T47D (cell line): ENCODE results near the gene PPP1R16B.
"Not testable (repeated sequence)": the region's sequence is repeated elsewhere in the genome, so short reads cannot be mapped to it uniquely, and the experiment has no call there.

Experiments
- DNase-seq, 2 experiments: peaks; one replicate each; pipeline versions ENCODE4 v3.0.0 to v3.0.0-alpha.2; 2011 to 2012; ENCODE audit warnings: low read depth in 1 of 2, low spot score in 1 of 2
- JUND ChIP-seq: IDR thresholded peaks from 2 replicates; pipeline ENCODE4 v1.6.1; 2012; ENCODE audit warnings: low read depth
- in situ Hi-C: cut with HindIII; loops from 2 replicates; pipeline ENCODE4 v1.10.0; 2016; ENCODE audit warnings: low sequenced_read_pairs, low pct_unique_long_range_greater_than_20kb

The PPP1R16B gene

DNA sequence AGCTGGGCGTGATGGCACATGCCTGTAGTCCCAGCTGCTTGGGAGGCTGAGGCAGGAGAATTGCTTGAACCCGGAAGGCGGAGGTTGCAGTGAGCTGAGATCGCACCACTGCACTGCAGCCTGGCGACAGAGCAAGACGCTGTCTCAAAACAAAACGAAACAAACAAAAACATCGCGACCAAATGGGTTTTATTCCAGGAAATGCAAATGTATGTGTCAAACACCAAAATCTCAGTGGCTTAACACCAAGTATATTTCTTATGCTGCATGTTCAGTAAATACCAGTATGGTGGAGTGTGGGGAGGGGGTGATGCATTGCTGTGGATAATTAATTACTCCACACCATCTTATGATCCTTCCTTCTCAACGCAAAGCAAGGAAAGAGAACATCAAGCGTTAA is 29.1 kb upstream of the PPP1R16B start:
- TF ChIP-seq JUND, result no peak
- in situ Hi-C loops, result no loop called here
- DNase-seq, result no peak

DNA sequence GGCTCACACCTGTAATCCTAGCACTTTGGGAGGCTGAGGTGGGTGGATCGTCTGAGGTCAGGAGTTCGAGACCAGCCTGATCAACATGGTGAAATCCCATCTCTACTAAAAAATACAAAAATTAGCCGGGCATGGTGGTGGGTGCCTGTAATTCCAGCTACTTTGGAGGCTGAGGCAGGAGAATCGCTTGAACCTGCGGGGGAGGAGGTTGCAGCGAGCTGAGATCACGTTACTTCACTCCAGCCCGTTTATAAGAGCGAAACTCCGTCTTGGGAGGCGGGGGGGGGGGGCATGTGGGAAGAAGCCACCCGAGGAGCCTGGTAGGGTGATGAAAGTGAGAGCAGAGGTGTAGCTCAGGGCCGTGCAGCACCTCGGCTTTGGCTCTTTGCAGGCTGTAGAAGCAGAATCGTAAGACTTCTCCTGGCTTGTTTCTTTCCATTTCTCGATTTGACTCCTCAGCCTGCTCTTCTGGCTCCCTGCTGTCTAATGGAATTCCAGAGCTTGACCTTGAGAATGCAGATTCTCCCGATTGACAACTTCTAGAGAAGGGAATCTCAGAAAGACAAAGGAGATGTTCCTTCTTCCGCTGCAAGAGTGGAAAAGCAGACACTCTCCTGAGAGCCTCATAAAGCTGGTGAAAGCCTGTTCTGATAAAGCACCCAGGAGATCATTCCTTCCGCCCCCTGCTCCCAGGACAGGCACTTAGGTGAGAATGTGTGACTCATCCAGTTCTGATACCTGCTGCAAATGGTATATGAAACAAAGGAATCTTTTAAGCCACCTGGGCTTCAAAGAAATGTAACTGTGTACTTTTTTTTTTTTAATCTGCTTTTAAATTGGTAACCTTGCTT is 26.0 kb upstream of the PPP1R16B start:
- in situ Hi-C loops, result no loop called here
- TF ChIP-seq JUND, result no peak
- peak in 1 of 2 experiments; percentile 54 for DNase-seq

DNA sequence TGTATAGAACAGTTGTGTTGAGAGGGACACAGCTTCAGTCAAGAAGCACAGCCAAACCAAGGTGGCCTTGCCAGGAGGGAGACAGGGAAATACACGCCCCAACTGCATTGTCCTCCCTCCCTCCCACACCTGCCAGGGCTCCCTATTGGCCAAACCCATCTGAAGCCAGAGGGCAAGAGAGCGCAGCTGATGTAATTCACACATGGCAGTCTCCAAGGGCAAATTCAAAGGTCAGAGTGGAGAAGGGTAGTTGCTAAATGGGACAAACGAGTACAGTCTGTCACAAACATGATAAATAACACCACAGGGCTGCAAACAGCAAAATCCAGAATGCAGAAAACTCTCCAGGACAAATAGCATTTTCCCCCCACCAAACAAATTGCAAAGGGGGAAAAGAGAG is 23.2 kb upstream of the PPP1R16B start:
- DNase-seq, result no peak
- in situ Hi-C loops, result no loop called here
- TF ChIP-seq JUND, result no peak

DNA sequence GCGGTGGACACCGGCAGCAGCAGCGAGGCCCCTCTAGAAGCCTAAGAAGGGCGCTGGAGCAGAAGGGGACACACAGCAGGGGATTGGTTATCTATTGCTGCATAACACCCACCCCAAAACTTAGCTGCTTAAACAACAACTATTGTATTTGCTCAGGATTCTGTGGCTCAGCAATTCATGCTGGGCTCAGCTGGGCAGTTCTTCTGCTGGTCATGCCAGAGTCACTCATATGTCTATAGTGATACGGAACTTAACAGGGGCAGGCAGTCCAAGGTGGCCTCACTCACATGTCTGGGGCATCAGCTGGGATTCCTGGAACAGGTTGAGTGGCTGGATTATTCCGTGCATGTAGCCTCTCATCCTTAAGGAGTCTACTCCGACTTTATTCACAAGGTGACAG is 17.6 kb upstream of the PPP1R16B start:
- in situ Hi-C loops, result no loop called here
- TF ChIP-seq JUND, result no peak
- DNase-seq, result no peak

DNA sequence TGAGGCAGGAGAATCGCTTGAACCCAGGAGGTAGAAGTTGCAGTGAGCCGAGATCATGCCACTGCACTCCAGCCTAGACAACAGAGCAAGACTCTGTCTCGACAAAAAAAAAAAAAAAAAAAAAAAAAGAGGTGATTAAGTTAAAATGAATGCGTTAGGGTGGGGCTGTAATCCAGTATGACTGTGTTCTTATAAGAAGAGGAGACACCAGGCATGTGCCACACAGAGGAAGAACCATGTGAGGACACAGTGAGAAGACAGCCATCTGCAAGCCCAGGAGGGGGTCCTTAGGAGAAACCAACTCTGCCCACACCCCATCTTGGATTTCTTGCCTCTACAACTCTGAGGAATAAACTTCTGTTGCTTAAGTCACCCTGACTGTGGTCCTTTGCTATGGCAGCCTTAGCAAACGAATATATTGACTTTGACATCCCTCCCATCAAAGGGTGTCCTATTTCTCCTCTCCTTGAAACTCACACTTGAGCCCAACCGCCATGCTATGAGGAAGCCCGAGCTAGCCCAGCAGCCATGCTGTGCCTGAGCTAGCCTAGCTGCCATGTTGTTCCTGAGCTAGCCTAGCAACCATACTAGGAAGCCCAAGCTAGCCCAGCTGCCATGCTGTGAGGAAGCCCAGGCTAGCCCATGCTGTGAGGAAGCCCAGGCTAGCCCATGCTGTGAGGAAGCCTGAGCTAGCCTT is 15.8 kb upstream of the PPP1R16B start:
- DNase-seq, result no peak
- TF ChIP-seq JUND, result no peak
- in situ Hi-C loops, result no loop called here

DNA sequence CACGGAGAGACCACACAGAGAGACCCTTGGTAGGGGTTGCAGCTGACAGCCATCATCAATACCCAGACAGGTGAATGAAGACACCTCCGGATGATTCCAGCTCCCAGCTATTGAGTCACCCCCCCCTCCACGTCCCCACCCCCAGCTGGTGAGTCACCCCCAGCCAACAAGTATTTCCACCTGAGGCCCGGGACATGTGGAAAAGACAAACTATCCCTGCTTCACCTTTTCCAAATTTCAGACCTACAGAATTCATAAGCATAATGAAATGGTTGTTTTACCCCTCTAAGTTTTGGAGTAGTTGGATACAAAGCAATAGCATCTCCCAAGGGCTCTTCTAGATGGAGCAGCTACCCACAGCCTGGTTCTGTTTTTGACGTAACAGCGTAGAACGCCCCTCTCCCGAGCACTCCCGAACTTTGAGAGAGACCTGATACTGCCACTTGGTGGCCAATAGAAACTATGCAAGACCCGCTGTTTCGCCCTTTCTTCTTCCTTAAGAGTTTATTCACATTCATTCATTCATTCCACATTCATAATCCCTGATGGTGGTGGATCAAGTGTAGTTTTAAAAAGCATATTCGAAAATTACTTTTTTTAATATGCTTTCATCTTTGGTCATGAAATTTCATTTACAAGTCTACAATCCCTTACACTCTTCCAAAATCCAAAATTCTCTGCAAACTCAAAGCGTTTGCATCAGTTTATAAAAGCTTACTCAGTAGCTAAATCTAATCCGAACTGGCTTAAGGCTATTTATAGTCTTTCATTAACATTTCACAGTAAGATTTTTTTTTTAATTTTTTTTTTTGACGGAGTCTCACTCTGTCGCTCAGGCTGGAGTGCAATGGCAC is 15.1 kb upstream of the PPP1R16B start:
- in situ Hi-C loops, result no loop called here

DNA sequence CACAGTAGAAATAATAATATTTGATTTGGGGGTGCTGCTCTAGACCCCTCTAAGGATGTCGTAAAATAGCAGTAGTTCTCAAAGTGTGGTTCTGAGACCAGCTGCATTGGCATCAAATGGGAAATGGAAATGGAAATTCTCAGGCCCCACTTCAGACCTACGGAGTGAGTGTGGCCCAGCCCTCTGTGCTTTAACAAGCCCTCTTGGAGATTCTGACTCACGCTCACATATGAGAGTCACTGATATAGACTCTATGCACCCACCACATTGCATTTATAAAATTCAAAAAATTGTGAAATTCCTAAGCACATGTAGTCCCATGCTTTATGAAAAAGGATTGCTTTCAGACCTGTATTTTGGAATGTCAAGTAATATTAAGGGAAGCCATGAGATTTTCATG is 14.2 kb upstream of the PPP1R16B start:
- no peak for DNase-seq
- TF ChIP-seq JUND, result no peak
- in situ Hi-C loops, result no loop called here

More for the DNA sequence above, 15.1 kb upstream of the PPP1R16B start:
- peak in 1 of 2 experiments; percentile 60 for DNase-seq
- no peak for TF ChIP-seq JUND

DNA sequence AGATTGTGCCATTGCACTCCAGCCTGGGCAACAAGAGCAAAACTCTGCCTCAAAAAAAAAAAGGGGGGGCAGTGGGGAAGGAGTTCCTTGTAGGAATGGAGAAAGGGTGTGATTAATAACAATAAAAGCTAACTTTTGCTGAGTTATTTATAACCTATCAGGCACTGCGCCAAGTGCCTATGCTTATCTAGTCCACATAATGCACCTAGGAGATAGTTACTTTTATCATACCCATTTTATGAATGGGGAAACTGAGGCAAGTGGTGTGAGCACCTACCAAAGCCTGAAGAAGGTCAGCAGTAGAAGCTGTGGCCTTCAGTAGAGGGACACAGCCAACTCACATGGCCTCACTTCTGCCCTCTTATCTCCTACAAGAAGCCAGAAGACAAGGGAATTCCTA is 13.6 kb upstream of the PPP1R16B start:
- TF ChIP-seq JUND, result no peak
- in situ Hi-C loops, result no loop called here
- no peak for DNase-seq

DNA sequence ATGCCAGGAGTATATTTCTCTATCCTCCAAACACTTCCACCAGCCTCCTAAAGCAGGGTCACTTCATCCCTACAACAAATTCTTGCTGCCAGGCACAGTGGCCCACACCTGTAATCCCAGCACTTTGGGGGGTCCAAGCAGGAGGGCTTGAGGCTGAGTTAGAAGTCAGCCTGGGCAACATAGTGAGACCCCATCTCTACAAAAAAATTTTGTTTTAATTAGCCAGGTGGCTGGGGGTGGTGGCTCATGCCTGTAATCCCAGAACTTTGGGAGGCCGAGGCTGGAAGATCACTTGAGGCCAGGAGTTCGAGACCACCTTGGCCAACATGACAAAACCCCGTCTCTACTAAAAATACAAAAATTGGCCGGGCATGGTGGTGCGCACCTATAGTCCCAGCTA is 11.4 kb upstream of the PPP1R16B start:
- in situ Hi-C loops, DNase-seq: not testable (repeated sequence)

DNA sequence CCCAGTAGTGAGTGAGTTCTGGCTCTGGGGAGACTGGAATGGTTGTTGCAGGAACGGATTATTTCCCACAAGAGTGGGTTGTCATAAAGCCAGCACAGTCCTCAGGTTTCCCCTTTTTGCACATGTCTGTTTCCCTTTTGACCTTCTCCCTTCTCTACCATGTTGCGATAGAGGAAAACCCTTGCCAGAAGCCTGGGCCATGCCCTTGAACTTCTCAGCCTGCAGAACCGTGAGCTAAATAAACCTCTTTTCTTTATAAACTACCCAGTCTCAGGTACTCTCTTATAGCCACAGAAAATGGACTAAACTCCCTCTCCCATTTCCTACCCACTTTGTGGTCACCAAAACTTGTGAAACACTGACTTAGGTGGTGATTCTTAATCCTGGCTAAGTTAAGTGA is 7.2 kb upstream of the PPP1R16B start:
- TF ChIP-seq JUND, result no peak
- in situ Hi-C loops, result no loop called here
- DNase-seq, result no peak

DNA sequence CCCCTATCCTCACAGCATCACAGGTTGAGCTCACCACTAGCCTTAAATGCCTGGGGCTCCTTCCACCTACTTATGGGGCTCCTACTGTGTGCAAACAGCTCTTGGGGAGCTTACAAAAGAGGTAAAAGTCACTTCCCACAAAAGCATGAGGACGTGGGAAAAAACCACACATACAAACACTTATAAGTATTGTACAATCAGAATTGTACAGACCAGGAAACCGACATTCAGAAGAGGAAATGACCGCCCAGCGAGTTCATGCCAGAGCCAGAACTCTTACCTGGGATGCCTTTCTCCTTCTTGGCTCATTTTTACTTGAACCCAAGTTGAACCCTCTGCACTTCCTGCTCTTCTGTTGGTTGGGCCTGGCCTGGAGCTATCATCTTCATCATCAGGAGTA is 6.3 kb upstream of the PPP1R16B start:
- in situ Hi-C loops, result no loop called here
- TF ChIP-seq JUND, result no peak
- DNase-seq, result peak in 1 of 2 experiments; percentile 30

DNA sequence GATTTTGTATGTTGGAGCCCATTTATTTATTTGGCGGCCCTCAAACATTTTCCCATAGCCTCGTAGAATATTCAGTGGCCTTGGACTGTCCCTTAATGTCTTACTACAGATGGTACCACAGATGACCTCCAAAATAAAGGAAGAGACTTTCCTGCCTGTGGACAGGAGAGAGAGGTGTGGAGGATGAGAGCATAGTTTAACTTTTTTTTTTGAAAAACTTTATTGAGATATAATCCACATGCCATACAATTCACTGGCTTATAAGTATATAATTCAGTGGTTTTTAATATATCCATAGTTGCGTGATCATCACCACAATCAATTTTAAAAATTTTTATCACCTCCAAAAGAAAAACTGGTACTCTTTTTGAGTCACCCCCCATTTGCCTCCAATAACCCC is 4.6 kb upstream of the PPP1R16B start:
- DNase-seq, result no peak
- in situ Hi-C loops, result no loop called here
- TF ChIP-seq JUND, result no peak

DNA sequence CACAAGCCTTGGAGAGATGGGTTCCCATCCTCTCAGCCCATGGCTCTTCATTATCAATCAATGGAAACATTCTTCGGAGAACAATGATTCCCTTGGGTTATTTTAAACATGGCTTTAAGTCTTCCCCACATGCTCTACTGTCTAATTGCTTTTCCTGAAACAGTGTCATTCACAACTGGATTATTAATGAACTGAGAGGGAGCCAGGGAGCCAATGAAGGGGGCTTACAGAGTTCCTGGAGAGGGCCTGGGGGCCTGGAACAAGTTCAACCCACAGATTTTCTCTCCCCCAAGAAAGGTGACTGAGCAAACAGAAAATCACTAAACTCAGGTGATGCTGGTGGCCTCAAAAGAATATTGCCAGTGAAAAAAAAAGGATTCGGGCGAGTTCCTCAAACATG is 1.3 kb upstream of the PPP1R16B start:
- TF ChIP-seq JUND, result no peak
- no peak for DNase-seq
- in situ Hi-C loops, result no loop called here
